H1 (cell line): ENCODE results near the gene BRSK2.

ENCODE experiments used
- ASH2L ChIP-seq: fragments of 200-600, 300-600 bp; sonication (generic); IDR thresholded peaks from one replicate; pipeline ENCODE4 v1.7.1; 2017; ENCODE audit warnings: low read length
- CBX8 ChIP-seq: fragments of 300-800, 300-1000 bp; sonication (generic); IDR thresholded peaks from 2 replicates; pipeline ENCODE4 v1.7.1; 2016; ENCODE audit warnings: low read depth, low read length, borderline replicate concordance
- CTCF ChIP-seq, 3 experiments: IDR thresholded peaks; 1 replicate in 2 of 3; 2 replicates in 1 of 3; pipeline versions ENCODE4 v1.5.1 to v1.6.1; 2011; ENCODE audit warnings: low read length in 3 of 3, mild to moderate bottlenecking in 3 of 3, inconsistent platforms in 2 of 3, low read depth in 1 of 3, moderate library complexity in 1 of 3; ENCODE audit not compliant: insufficient read depth in 1 of 3; ENCODE audit errors: control extremely low read depth in 1 of 3
- HDAC2 ChIP-seq, 2 experiments: fragments of 300-600 bp in 1 of 2; sonication (generic) in 1 of 2; IDR thresholded peaks; 2 replicates each; pipeline ENCODE4 v1.6.1; 2011 to 2012; ENCODE audit warnings: low read depth in 2 of 2, low read length in 2 of 2, mild to moderate bottlenecking in 2 of 2, moderate library complexity in 2 of 2, borderline replicate concordance in 1 of 2, inconsistent platforms in 1 of 2
- MAFK ChIP-seq: IDR thresholded peaks from 2 replicates; pipeline ENCODE4 v1.6.1; 2012; ENCODE audit warnings: low read depth, mild to moderate bottlenecking, improper control_type of control experiment, low read length

- no peak for TF ChIP-seq HDAC2 (IDR thresholded peaks at IDR 0.05; ENCODE audit: borderline replicate concordance in 1 of 2, low read depth in 2 of 2, low read length in 2 of 2)
- TF ChIP-seq ASH2L, result no peak
- no peak for TF ChIP-seq MAFK
- no peak for TF ChIP-seq CTCF (IDR thresholded peaks at IDR 0.05; ENCODE audit: control extremely low read depth in 1 of 3, insufficient read depth in 1 of 3, low read depth in 1 of 3, low read length in 3 of 3)
- TF ChIP-seq CBX8, result no peak
Observed at GRCh38 chr11:1447845-1448825, 58.4 kb downstream of the BRSK2 start.
